Suprapubic skin (tissue), 4 donors: ENCODE results near the gene GSX2. TPM values are rescaled to one million over a fixed set of nuclear protein-coding genes. Genes with fewer than 3 reads are reported as not detected.
A peak's percentile ranks its signal among the peaks of the same experiment; 100 is the strongest.

Source experiments
- DNase-seq, 2 donors: peaks; one replicate each; pipeline ENCODE4 v3.0.0-alpha.2; 2019; ENCODE audit warnings: low spot score in 2 of 2
- H3K27ac ChIP-seq: fragments of 200-600 bp; sonication (generic); one replicate; pipeline ENCODE4 v1.5.1; 2019
- H3K27me3 ChIP-seq: fragments of 200-600 bp; sonication (generic); one replicate; pipeline ENCODE4 v1.5.1; 2019
- H3K36me3 ChIP-seq: fragments of 200-600 bp; sonication (generic); one replicate; pipeline ENCODE4 v1.5.1; 2019
- H3K4me1 ChIP-seq: fragments of 200-600 bp; sonication (generic); one replicate; pipeline ENCODE4 v1.5.1; 2019
- H3K4me3 ChIP-seq: fragments of 200-600 bp; sonication (generic); one replicate; pipeline ENCODE4 v1.5.1; 2019; ENCODE audit warnings: mild to moderate bottlenecking
- H3K9me3 ChIP-seq: fragments of 200-600 bp; sonication (generic); one replicate; pipeline ENCODE4 v1.5.1; 2019
- EP300 ChIP-seq: sonication (generic); formaldehyde crosslinking; IDR thresholded peaks from one replicate; pipeline ENCODE4 v1.6.1; 2017; ENCODE audit warnings: antibody characterized with exemption
- POLR2A ChIP-seq, 2 donors: fragments of 450-650 bp; IDR thresholded peaks; one replicate each; pipeline ENCODE4 v1.6.1; 2017; ENCODE audit warnings: antibody characterized with exemption in 2 of 2, mild to moderate bottlenecking in 2 of 2, moderate library complexity in 2 of 2
- POLR2AphosphoS5 ChIP-seq, 3 donors: sonication (generic); formaldehyde crosslinking; IDR thresholded peaks; one replicate each; pipeline ENCODE4 v1.6.1; 2017; ENCODE audit warnings: antibody characterized with exemption in 3 of 3
- WGBS: methylation state at CpG from one replicate; pipeline ENCODE4 v1.1.5; 2018; 5-methylcytosine and 5-hydroxymethylcytosine counted together
- total RNA-seq, 4 donors: library from RNA; depleted of rRNA; stranded (reverse); fragments of >200 nt; gene quantifications; one replicate each; pipeline ENCODE4 v1.1.0, GENCODE V29; 2016
- TF ChIP-seq, protein P1 (sequence below), 2 donors: fragments of 200-600 bp in 1 of 2; fragments of 450-650 bp in 1 of 2; sonication (generic) in 1 of 2; IDR thresholded peaks; one replicate each; pipeline ENCODE4 v1.5.1; 2016 to 2019; ENCODE audit warnings: antibody characterized with exemption in 2 of 2, mild to moderate bottlenecking in 1 of 2, moderate library complexity in 1 of 2

GSX2 gene
- total RNA-seq, 4 donors from 2014 or later: 0.53 TPM; not detected in 3

DNA sequence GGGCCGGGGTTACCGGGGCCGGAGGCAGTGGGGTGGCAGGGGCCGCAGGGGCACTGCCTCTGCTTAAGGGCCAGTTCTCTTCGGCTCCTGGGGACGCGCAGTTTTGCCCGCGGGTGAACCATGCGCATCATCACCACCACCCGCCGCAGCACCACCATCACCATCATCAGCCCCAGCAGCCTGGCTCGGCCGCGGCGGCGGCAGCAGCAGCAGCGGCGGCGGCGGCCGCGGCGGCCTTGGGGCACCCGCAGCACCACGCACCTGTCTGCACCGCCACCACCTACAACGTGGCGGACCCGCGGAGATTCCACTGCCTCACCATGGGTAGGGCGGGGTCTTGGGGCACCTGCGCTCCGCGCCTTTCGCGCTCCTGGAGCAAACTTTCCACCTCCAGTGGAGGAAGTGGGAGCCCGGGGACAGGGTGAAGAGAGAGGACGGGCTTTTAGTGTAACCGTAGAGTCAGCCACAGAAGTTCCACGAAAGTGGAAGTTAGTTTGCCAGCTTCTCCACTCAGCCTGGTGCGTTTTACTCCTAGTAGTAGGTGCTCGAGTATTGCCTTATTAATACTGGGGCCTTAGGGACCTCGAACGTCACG is 729 bp downstream of the GSX2 start:
- no peak for DNase-seq
- no peak for TF ChIP-seq POLR2AphosphoS5 (IDR thresholded peaks at IDR 0.05)
- TF ChIP-seq, protein P1, sequence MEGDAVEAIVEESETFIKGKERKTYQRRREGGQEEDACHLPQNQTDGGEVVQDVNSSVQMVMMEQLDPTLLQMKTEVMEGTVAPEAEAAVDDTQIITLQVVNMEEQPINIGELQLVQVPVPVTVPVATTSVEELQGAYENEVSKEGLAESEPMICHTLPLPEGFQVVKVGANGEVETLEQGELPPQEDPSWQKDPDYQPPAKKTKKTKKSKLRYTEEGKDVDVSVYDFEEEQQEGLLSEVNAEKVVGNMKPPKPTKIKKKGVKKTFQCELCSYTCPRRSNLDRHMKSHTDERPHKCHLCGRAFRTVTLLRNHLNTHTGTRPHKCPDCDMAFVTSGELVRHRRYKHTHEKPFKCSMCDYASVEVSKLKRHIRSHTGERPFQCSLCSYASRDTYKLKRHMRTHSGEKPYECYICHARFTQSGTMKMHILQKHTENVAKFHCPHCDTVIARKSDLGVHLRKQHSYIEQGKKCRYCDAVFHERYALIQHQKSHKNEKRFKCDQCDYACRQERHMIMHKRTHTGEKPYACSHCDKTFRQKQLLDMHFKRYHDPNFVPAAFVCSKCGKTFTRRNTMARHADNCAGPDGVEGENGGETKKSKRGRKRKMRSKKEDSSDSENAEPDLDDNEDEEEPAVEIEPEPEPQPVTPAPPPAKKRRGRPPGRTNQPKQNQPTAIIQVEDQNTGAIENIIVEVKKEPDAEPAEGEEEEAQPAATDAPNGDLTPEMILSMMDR (IDR thresholded peaks at IDR 0.05): no peak
- WGBS: 3% methylated on average over 14 of the region's 46 CpGs
- Histone ChIP-seq H3K9me3 (no peaks in the 10 kb centered on the region), H3K4me1 (peaks cover 37% of the 10 kb centered on the region), H3K27ac (no peak overlapping the region), H3K4me3 (peak overlapping the region; percentile 41), H3K27me3 (peaks cover 100% of the 10 kb centered on the region), H3K36me3 (no peaks in the 10 kb centered on the region)

DNA sequence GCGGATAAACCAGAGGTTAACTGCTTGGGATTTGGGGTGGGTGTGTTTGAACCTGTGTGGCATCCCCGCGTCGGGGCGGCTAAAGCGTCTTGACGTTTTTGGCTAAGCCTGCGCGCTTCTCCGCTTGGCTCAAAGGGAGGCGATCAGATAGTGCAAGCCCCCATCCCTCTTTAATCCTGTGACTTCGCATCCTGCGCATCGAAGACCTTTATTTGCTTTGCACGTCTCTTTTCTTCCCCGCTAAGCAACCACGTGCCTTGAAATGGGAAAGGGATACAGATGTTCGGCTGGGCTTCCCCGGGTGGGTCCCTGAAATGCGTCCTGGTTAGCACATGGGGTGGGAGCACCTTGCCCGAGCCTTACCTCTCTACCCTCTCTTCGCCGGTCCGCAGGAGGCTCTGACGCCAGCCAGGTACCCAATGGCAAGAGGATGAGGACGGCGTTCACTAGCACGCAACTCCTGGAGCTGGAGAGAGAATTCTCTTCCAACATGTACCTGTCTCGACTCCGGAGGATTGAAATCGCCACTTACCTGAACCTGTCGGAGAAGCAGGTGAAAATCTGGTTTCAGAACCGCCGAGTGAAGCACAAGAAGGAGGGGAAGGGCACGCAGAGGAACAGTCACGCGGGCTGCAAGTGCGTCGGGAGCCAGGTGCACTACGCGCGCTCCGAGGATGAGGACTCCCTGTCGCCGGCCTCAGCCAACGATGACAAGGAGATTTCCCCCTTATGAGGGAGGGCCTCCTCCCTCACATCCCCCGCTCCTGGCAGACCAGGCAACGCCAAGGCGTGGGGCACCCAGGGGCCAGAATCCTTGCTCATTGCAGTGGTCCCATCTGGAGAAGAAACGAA is 1.5 kb downstream of the GSX2 start:
- Histone ChIP-seq H3K4me3 (peak overlapping the region; percentile 41), H3K27me3 (peaks cover 100% of the 10 kb centered on the region), H3K4me1 (peaks cover 37% of the 10 kb centered on the region)

DNA sequence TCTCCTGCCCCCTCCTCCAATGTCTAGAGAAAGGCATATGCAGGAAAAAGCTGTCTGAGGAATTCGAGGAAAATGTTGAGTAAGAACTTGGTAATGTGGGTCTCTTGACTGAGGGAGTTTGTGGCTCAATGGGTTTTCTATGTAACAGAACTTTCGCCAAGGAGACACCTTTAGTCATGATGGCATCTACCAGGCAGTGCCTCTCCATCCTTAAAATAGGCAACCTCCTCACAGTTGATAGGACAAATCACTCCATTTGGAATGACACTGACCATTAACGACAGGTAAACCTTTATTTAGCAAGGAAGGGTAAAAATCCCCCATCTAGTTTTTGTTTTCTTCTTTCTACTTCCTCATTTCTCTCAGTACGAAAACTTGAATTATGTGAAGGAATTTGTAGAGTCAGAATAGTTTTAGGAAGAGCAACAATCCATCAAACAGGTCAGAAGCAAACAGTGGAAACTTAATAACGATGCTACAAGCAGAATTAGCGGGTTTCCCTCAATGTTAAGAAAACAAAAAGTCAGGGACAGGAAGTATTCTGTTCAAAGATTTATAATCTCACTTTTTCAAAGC is 2.7 kb downstream of the GSX2 start:
- TF ChIP-seq, protein P1 (IDR thresholded peaks at IDR 0.05): no peak
- TF ChIP-seq EP300: no peak
- Histone ChIP-seq H3K36me3 (no peaks in the 10 kb centered on the region), H3K4me3 (no peak overlapping the region), H3K4me1 (peaks cover 37% of the 10 kb centered on the region), H3K27ac (no peak overlapping the region), H3K9me3 (no peaks in the 10 kb centered on the region), H3K27me3 (peaks cover 100% of the 10 kb centered on the region)
- no peak for DNase-seq
- 47% methylated on average over 6 of the region's 6 CpGs for WGBS

More for the DNA sequence above, 1.5 kb downstream of the GSX2 start:
- TF ChIP-seq POLR2AphosphoS5 (IDR thresholded peaks at IDR 0.05) (no peak), POLR2A (IDR thresholded peaks at IDR 0.05) (no peak)
- TF ChIP-seq, protein P1 (IDR thresholded peaks at IDR 0.05): no peak
- H3K36me3 ChIP-seq: no peaks in the 10 kb centered on the region
- WGBS: 20% methylated on average over 49 of the region's 50 CpGs
- H3K27ac ChIP-seq: no peak overlapping the region
- no peaks in the 10 kb centered on the region for H3K9me3 ChIP-seq
- DNase-seq: no peak

DNA sequence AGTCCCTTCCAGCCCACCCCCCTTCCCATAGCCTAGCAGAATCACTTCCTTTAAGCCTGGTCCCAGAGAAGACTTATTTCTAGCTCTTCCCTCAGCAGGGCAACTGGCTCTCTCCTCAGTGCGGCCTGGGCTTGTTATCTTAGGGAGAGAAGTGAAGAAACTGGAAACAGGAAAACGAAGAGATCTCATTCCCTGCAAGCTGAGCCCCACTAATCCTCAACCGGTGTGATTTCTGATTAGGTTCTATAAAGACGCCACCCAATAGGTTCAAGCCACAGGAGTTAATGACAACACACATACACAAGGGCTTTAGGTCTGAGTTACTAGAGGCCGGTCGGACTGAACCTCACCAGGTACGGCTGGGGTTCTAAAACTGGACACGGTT is 3.2 kb downstream of the GSX2 start:
- no peaks in the 10 kb centered on the region for H3K36me3 ChIP-seq
- H3K4me1 ChIP-seq: peaks cover 37% of the 10 kb centered on the region
- H3K27me3 ChIP-seq: peaks cover 100% of the 10 kb centered on the region
- H3K27ac ChIP-seq: no peak overlapping the region
- TF ChIP-seq EP300 (no peak), POLR2AphosphoS5 (IDR thresholded peaks at IDR 0.05) (no peak), POLR2A (IDR thresholded peaks at IDR 0.05) (no peak)
- TF ChIP-seq, protein P1 (IDR thresholded peaks at IDR 0.05): no peak
- 51% methylated on average over 6 of the region's 8 CpGs for WGBS
- H3K9me3 ChIP-seq: no peaks in the 10 kb centered on the region
- DNase-seq: no peak
- H3K4me3 ChIP-seq: no peak overlapping the region

DNA sequence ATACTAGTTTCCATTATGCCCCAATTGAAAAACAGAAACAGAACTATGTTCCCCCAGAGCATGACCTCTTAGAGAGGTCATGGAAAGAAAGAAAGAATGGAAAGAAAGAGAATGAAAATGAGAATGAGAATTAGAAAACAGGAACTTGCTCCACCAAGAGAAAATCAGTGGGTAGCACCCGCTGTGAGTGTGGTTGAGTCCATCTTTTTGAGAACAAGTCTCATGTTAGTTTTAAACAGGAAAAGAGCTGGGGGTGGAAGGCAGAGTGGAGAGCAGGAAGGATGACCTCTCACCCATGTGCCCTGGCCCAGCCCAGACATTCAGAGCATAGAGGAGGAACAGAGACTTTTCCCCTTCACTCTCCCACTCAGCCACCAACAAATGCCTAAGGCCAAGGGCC is 4.9 kb downstream of the GSX2 start:
- Histone ChIP-seq H3K36me3 (no peaks in the 10 kb centered on the region), H3K27ac (no peak overlapping the region), H3K4me1 (peaks cover 45% of the 10 kb centered on the region), H3K9me3 (no peaks in the 10 kb centered on the region), H3K4me3 (no peak overlapping the region), H3K27me3 (peaks cover 100% of the 10 kb centered on the region)
- TF ChIP-seq POLR2AphosphoS5 (IDR thresholded peaks at IDR 0.05) (no peak), POLR2A (IDR thresholded peaks at IDR 0.05) (no peak), EP300 (no peak)
- TF ChIP-seq, protein P1 (IDR thresholded peaks at IDR 0.05): no peak
- DNase-seq: no peak
- WGBS: 80% methylated on average over 1 of the region's 1 CpG
